Measurements from ENCODE around the gene SCFD1.

GRCh38 chr14:30756594-30756993, 134.5 kb downstream of the SCFD1 start:
- no peak for TF ChIP-seq POLR2A (IDR thresholded peaks at IDR 0.05; ENCODE audit: low read depth, low read length)
- no peak for TF ChIP-seq POLR2AphosphoS5 (IDR thresholded peaks at IDR 0.05; ENCODE audit: low read depth, low read length)
